DOHH2 (cell line): ENCODE data around the gene RPL29.

ENCODE experiments used
- CTCF ChIP-seq: fragments of 200-600 bp; sonication (generic); IDR thresholded peaks from one replicate; pipeline ENCODE4 v1.5.1; 2014; ENCODE audit warnings: antibody characterized with exemption, mild to moderate bottlenecking, low read depth, low read length; ENCODE audit not compliant: poor library complexity, severe bottlenecking
- EZH2phosphoT487 ChIP-seq: fragments of 200-600 bp; sonication (generic); IDR thresholded peaks from 2 replicates; pipeline ENCODE4 v1.6.1; 2017; ENCODE audit warnings: borderline replicate concordance, mild to moderate bottlenecking, antibody characterized with exemption, low read length, moderate library complexity, mixed read lengths

GRCh38 chr3:52002748-52003147 lies 7.1 kb upstream of the RPL29 start:
- TF ChIP-seq CTCF (no peak), EZH2phosphoT487 (no peak)
